Caco-2 (cell line): ENCODE measurements around the gene CRLF3. TPM values are rescaled to one million over a fixed set of nuclear protein-coding genes. Genes with fewer than 3 reads are reported as not detected.

Experiments used
- Bru-seq: library from RNA; stranded (reverse); fragments of 400-500 nt; gene quantifications from one replicate; lab custom pipeline; 2021; lab: Mats Ljungman, UMichigan
- BruChase-seq, 2 experiments: library from RNA; stranded (reverse); fragments of 400-500 nt; gene quantifications; one replicate each; lab custom pipeline; 2021; lab: Mats Ljungman, UMichigan
- BruUV-seq: library from RNA; stranded (reverse); fragments of 400-500 nt; replicated peaks from 2 replicates; lab custom pipeline; 2021; lab: Mats Ljungman, UMichigan
- CTCF ChIA-PET: fragments of 300-600 bp; sonication (Branson Sonifier 250); formaldehyde crosslinking; loops from one replicate; lab custom pipeline; 2022; ENCODE audit warnings: antibody characterized with exemption; lab: Charles Lee
- POLR2A ChIA-PET: fragments of 300-600 bp; sonication (Branson Sonifier 250); formaldehyde crosslinking; loops from one replicate; lab custom pipeline; 2022; ENCODE audit warnings: antibody characterized with exemption; lab: Charles Lee
- DNase-seq, 2 experiments: peaks; one replicate each; pipeline versions ENCODE4 v3.0.0 to v3.0.0-alpha.2; 2020 to 2022
- H3K27me3 ChIP-seq: replicated peaks from 2 replicates; pipeline ENCODE4 v1.6.0; 2011; ENCODE audit warnings: low read length; ENCODE audit not compliant: control insufficient read depth, insufficient read depth
- H3K36me3 ChIP-seq: 2 replicates; pipeline ENCODE4 v1.5.1; 2011; ENCODE audit warnings: low read length; ENCODE audit not compliant: control insufficient read depth, insufficient read depth
- H3K4me1 ChIP-seq: fragments of 250-450 bp; sonication (Bioruptor Pico); 2 replicates; pipeline ENCODE4 v1.5.1; 2020; ENCODE audit warnings: mild to moderate bottlenecking
- H3K4me3 ChIP-seq: 2 replicates; pipeline ENCODE4 v1.5.1; 2011; ENCODE audit warnings: low read depth, mild to moderate bottlenecking, control low read depth, low read length
- H3K9me3 ChIP-seq: fragments of 250-450 bp; sonication (Bioruptor Pico); 2 replicates; pipeline ENCODE4 v1.5.1; 2020; ENCODE audit warnings: mild to moderate bottlenecking, moderate library complexity
- H3K27ac Mint-ChIP-seq: one replicate; pipeline ENCODE4 v1.8.0; 2022; ENCODE audit warnings: mixed read lengths; ENCODE audit not compliant: unreplicated experiment
- H3K27me3 Mint-ChIP-seq: one replicate; pipeline ENCODE4 v1.8.0; 2022; ENCODE audit warnings: mixed read lengths; ENCODE audit not compliant: insufficient read depth, unreplicated experiment
- H3K36me3 Mint-ChIP-seq: one replicate; pipeline ENCODE4 v1.8.0; 2022; ENCODE audit warnings: mild to moderate bottlenecking, mixed read lengths; ENCODE audit not compliant: insufficient read depth, unreplicated experiment
- H3K4me1 Mint-ChIP-seq: one replicate; pipeline ENCODE4 v1.8.0; 2022; ENCODE audit warnings: low read depth, mixed read lengths; ENCODE audit not compliant: unreplicated experiment
- H3K4me3 Mint-ChIP-seq: one replicate; pipeline ENCODE4 v1.8.0; 2022; ENCODE audit warnings: mild to moderate bottlenecking, moderate library complexity, mixed read lengths; ENCODE audit not compliant: unreplicated experiment
- H3K9me3 Mint-ChIP-seq: one replicate; pipeline ENCODE4 v1.8.0; 2022; ENCODE audit warnings: mixed read lengths; ENCODE audit not compliant: unreplicated experiment
- intact Hi-C: fragments of 100-400 bp; cut with micrococcal nuclease; formaldehyde crosslinking; loops from one replicate; pipeline ENCODE4 v1.10.0; 2022; ENCODE audit not compliant: unreplicated experiment
- long read RNA-seq: library from polyadenylated mRNA; stranded (forward); transcript quantifications from one replicate; pipeline ENCODE4 v2.0.0, GENCODE V29; 2022
- total RNA-seq: library from RNA; stranded (reverse); gene quantifications from 2 replicates; pipeline ENCODE4 v1.2.3, GENCODE V29; 2022
- TF ChIP-seq, protein P1 (sequence below), 2 experiments: fragments of 200-600 bp in 1 of 2; IDR thresholded peaks; 1 replicate in 1 of 2; 2 replicates in 1 of 2; pipeline versions ENCODE4 v1.5.1 to v1.8.0; 2011 to 2022; ENCODE audit warnings: antibody characterized with exemption in 1 of 2, control low read depth in 1 of 2, inconsistent platforms in 1 of 2, low read depth in 1 of 2, low read length in 1 of 2, mild to moderate bottlenecking in 1 of 2, moderate library complexity in 1 of 2; ENCODE audit not compliant: insufficient read depth in 1 of 2, severe bottlenecking in 1 of 2, unreplicated experiment in 1 of 2

Gene CRLF3, protein sequence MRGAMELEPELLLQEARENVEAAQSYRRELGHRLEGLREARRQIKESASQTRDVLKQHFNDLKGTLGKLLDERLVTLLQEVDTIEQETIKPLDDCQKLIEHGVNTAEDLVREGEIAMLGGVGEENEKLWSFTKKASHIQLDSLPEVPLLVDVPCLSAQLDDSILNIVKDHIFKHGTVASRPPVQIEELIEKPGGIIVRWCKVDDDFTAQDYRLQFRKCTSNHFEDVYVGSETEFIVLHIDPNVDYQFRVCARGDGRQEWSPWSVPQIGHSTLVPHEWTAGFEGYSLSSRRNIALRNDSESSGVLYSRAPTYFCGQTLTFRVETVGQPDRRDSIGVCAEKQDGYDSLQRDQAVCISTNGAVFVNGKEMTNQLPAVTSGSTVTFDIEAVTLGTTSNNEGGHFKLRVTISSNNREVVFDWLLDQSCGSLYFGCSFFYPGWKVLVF
- total RNA-seq: 16.3 and 17.6 TPM in 2 replicates
- percentile 67 among the genes with signal in this experiment for Bru-seq, nascent RNA
- BruChase-seq, experiment 1, labeled RNA remaining after a 2-hour chase: percentile 71 among the genes with signal in this experiment
- percentile 70 among the genes with signal in this experiment for BruChase-seq, experiment 2, labeled RNA remaining after a 6-hour chase
- long read RNA-seq, transcript CRLF3-201 (8 exons, 2,957 nt): major isoform, 19 of 50 reads
- long read RNA-seq, partial matches to known transcripts: 3 of 50 reads
- long read RNA-seq, other reads (novel, unspliced or antisense): 28 of 50 reads

DNA sequence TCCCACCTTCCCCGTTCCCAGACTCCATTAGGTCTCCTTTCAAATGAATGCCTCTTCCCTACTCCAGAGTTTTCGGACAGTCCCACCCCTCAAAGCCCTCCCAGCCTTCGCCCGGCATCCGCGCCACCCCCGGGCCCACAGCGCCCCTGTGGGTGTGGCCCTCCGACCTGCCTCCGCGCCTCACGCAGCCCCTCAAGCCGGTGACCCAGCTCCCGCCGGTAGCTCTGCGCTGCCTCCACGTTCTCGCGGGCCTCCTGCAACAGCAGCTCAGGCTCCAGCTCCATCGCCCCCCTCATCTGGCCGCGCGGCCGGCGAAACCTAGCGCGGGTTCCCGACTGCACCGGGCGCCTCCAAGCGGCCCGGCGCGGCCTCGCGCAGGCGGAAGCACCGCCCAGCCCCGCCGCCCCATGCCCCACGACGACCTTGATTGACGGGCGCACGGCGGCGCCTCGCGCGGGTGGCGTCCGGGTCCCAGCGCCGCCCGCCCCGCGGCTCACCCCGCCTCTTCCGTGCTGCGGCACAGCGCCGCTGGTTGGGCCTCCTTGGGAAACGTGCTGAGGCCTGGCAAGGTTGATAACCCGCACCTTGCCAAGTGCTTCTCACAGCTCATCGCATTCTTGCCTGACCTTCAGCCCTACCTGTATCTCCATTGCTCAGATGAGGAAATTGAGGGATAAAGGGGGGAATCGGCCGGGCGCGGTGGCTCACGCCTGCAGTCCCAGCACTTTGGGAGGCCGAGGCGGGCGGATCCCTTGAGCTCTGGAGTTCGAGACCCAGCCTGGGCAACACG, at the start of gene CRLF3:
TSS of gene CRLF3 (minus strand) at position 337 of the 790 bp plus-strand sequence. CDS start at position 296, 41 bp downstream.
- Mint-ChIP-seq H3K27me3 (no peaks in the 10 kb centered on the region), H3K27ac (peak within 1 kb of the TSS; percentile 53), H3K4me1 (peaks cover 26% of the 10 kb centered on the region), H3K4me3 (peak within 1 kb of the TSS; percentile 97), H3K9me3 (no peaks in the 10 kb centered on the region), H3K36me3 (peaks cover 10% of the 10 kb centered on the region)
- Histone ChIP-seq H3K27me3 (no peaks in the 10 kb centered on the region), H3K9me3 (no peaks in the 10 kb centered on the region), H3K4me3 (peak within 1 kb of the TSS; percentile 65), H3K36me3 (no peaks in the 10 kb centered on the region), H3K4me1 (peaks cover 8% of the 10 kb centered on the region; the same call in 1 of the 2 replicates)
- intact Hi-C loops: loop anchor here (5.0 kb wide), 1 partner anchor 528 kb away; no protein-coding TSS in a partner anchor
- peak; percentile 91 to 96 for DNase-seq
- no TSS peak for BruUV-seq
- POLR2A ChIA-PET: interaction anchor here (0.5 to 1.3 kb wide), 7 partner anchors 8 to 272 kb away, joined by 3 to 7 read pairs (median 3); partner anchors contain the start of genes ADAP2 and ATAD5
- TF ChIP-seq, protein P1, sequence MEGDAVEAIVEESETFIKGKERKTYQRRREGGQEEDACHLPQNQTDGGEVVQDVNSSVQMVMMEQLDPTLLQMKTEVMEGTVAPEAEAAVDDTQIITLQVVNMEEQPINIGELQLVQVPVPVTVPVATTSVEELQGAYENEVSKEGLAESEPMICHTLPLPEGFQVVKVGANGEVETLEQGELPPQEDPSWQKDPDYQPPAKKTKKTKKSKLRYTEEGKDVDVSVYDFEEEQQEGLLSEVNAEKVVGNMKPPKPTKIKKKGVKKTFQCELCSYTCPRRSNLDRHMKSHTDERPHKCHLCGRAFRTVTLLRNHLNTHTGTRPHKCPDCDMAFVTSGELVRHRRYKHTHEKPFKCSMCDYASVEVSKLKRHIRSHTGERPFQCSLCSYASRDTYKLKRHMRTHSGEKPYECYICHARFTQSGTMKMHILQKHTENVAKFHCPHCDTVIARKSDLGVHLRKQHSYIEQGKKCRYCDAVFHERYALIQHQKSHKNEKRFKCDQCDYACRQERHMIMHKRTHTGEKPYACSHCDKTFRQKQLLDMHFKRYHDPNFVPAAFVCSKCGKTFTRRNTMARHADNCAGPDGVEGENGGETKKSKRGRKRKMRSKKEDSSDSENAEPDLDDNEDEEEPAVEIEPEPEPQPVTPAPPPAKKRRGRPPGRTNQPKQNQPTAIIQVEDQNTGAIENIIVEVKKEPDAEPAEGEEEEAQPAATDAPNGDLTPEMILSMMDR (IDR thresholded peaks at IDR 0.05; ENCODE audit: insufficient read depth in 1 of 2, low read depth in 1 of 2, low read length in 1 of 2, severe bottlenecking in 1 of 2, unreplicated experiment in 1 of 2): peak; percentile 41 to 44
- CTCF ChIA-PET: interaction anchor here (0.6 kb wide), 3 partner anchors 46 to 225 kb away, joined by 3 to 6 read pairs (median 5); no protein-coding TSS in a partner anchor

DNA sequence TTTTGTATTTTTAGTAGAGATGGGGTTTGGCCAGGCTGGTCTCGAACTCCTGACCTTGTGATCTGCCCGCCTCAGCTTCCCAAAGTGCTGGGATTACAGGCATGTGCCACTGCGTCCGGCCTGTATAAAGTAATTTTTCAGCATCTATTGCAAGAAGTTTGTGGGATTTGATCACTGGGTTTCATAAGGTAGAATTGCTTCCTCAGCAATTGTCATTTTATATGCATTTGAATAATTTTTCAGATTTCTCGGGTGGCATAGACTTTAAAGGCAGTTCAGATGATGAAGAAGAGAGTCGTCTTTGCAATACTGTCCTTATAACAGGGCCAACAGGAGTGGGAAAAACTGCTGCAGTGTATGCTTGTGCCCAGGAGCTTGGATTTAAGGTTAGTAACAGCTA, 44.5 kb upstream of the CRLF3 start:
- peaks cover 70% of the 10 kb centered on the region for H3K36me3 Mint-ChIP-seq
- ChIA-PET CTCF (no interaction called here), POLR2A (no interaction called here)
- Histone ChIP-seq H3K4me1 (no peaks in the 10 kb centered on the region), H3K4me3 (no peak overlapping the region), H3K9me3 (no peaks in the 10 kb centered on the region), H3K36me3 (no peaks in the 10 kb centered on the region; the same call in 1 of the 2 replicates), H3K27me3 (no peaks in the 10 kb centered on the region)
- no peak overlapping the region for H3K4me3 Mint-ChIP-seq
- TF ChIP-seq, protein P1 (IDR thresholded peaks at IDR 0.05; ENCODE audit: insufficient read depth in 1 of 2, low read depth in 1 of 2, low read length in 1 of 2, severe bottlenecking in 1 of 2, unreplicated experiment in 1 of 2): no peak
- no peak overlapping the region for H3K27ac Mint-ChIP-seq
- no peak for DNase-seq
- no peaks in the 10 kb centered on the region for H3K27me3 Mint-ChIP-seq
- H3K9me3 Mint-ChIP-seq: no peaks in the 10 kb centered on the region
- intact Hi-C loops: no loop called here
- H3K4me1 Mint-ChIP-seq: no peaks in the 10 kb centered on the region
- BruUV-seq: no TSS peak
